HEK293T (cell line): ENCODE data around the gene PRR15.

ENCODE experiments used
- CTCF ChIA-PET: fragments of 350-600 bp; formaldehyde crosslinking; extraction: SDS; loops from one replicate; lab custom pipeline; 2021; ENCODE audit warnings: antibody characterized with exemption, inconsistent platforms; lab: Yijun Ruan, JAX
- POLR2A ChIA-PET: fragments of 350-600 bp; formaldehyde crosslinking; extraction: SDS; loops from one replicate; lab custom pipeline; 2020; ENCODE audit warnings: antibody characterized with exemption, inconsistent platforms; lab: Yijun Ruan, JAX
- DNase-seq: peaks from one replicate; pipeline ENCODE4 v3.0.0; 2012; ENCODE audit warnings: mixed read lengths; ENCODE audit errors: extremely low spot score
- ARNT ChIP-seq: fragments of 450-650 bp; IDR thresholded peaks from 2 replicates; pipeline ENCODE4 v1.6.1; 2017; ENCODE audit warnings: mild to moderate bottlenecking
- BHLHE40 ChIP-seq: fragments of 450-650 bp; IDR thresholded peaks from 2 replicates; pipeline ENCODE4 v1.6.1; 2016; ENCODE audit warnings: mild to moderate bottlenecking, moderate library complexity, borderline replicate concordance
- CTBP1 ChIP-seq: fragments of 450-650 bp; IDR thresholded peaks from 2 replicates; pipeline ENCODE4 v1.6.1; 2016; ENCODE audit warnings: borderline replicate concordance
- ELF4 ChIP-seq: fragments of 450-650 bp; IDR thresholded peaks from 2 replicates; pipeline ENCODE4 v1.6.1; 2017; ENCODE audit warnings: antibody characterized with exemption
- FOXA1 ChIP-seq: fragments of 450-650 bp; IDR thresholded peaks from 2 replicates; pipeline ENCODE4 v1.6.1; 2016; ENCODE audit warnings: mild to moderate bottlenecking
- FOXK2 ChIP-seq: fragments of 450-650 bp; IDR thresholded peaks from 2 replicates; pipeline ENCODE4 v1.6.1; 2016; ENCODE audit warnings: mild to moderate bottlenecking
- FOXM1 ChIP-seq: fragments of 450-650 bp; IDR thresholded peaks from 2 replicates; pipeline ENCODE4 v1.6.1; 2017; ENCODE audit warnings: mild to moderate bottlenecking, borderline replicate concordance
- HDGF ChIP-seq: fragments of 450-650 bp; IDR thresholded peaks from 2 replicates; pipeline ENCODE4 v1.6.1; 2017; ENCODE audit warnings: antibody characterized with exemption, borderline replicate concordance
- L3MBTL2 ChIP-seq: fragments of 450-650 bp; conservative IDR thresholded peaks from 2 replicates; pipeline ENCODE4 v1.6.1; 2016; ENCODE audit warnings: mild to moderate bottlenecking
- LEF1 ChIP-seq: fragments of 450-650 bp; IDR thresholded peaks from 2 replicates; pipeline ENCODE4 v1.6.1; 2017; ENCODE audit warnings: mild to moderate bottlenecking, borderline replicate concordance
- NFRKB ChIP-seq: fragments of 450-650 bp; IDR thresholded peaks from 2 replicates; pipeline ENCODE4 v1.6.1; 2016; ENCODE audit warnings: mild to moderate bottlenecking, moderate library complexity
- SP1 ChIP-seq: fragments of 450-650 bp; IDR thresholded peaks from 2 replicates; pipeline ENCODE4 v1.6.1; 2017
- SUZ12 ChIP-seq: fragments of 450-650 bp; IDR thresholded peaks from 2 replicates; pipeline ENCODE4 v1.6.1; 2016; ENCODE audit warnings: mild to moderate bottlenecking
- TARDBP ChIP-seq: fragments of 450-650 bp; IDR thresholded peaks from 2 replicates; pipeline ENCODE4 v1.6.1; 2016
- ZNF384 ChIP-seq: fragments of 450-650 bp; IDR thresholded peaks from 2 replicates; pipeline ENCODE4 v1.6.1; 2016
- TF ChIP-seq, protein P1 (sequence below): fragments of 450-650 bp; IDR thresholded peaks from 2 replicates; pipeline ENCODE4 v1.6.1; 2016

Gene PRR15

DNA sequence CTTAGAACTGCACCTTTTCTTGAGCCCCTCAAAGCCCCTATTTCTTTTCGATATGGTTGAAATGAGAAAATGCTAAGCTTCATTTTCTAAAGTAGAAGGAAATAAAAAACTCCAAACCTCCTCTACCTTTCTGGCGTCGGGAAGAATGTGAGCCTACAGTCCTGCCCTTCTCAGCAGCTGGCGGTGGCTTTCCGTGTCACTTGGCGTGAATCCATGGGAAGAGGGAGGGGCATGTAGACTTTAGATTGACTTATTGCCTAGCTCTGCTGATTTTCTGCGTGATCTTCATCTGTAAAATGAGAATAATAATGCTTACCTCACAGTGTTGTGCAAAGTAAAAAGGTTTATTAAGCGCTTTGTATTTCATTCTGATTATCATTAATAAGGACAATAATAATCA, 35.0 kb downstream of the PRR15 start:
- TF ChIP-seq BHLHE40, result no peak
- no peak for TF ChIP-seq CTBP1
- TF ChIP-seq, protein P1, sequence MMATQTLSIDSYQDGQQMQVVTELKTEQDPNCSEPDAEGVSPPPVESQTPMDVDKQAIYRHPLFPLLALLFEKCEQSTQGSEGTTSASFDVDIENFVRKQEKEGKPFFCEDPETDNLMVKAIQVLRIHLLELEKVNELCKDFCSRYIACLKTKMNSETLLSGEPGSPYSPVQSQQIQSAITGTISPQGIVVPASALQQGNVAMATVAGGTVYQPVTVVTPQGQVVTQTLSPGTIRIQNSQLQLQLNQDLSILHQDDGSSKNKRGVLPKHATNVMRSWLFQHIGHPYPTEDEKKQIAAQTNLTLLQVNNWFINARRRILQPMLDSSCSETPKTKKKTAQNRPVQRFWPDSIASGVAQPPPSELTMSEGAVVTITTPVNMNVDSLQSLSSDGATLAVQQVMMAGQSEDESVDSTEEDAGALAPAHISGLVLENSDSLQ, result no peak
- TF ChIP-seq HDGF, result no peak
- no peak for TF ChIP-seq NFRKB
- no peak for TF ChIP-seq ZNF384
- no peak for TF ChIP-seq LEF1
- TF ChIP-seq L3MBTL2, result no peak
- POLR2A ChIA-PET, result no interaction called here
- CTCF ChIA-PET, result no interaction called here
- DNase-seq, result no peak

DNA sequence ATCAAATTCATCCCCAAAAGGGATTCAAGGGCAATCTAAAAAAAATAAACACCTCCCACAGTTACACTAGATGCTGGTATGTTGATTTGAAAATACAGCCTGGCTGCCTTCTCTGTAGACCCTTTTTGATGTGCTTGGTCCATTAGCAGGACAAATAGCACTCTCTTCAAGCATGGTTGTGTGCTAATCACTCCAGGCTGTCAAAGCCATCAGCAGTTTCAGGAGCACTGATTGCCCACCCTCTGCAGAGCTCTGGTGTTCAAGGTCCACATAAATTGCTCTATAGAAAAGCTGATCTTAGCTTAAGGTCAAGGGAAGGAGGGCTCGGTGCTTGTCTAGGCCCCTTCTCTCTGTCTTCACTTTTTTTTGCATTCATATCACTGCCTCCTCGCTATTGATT, 35.4 kb downstream of the PRR15 start:
- ChIA-PET POLR2A (no interaction called here), CTCF (interaction anchor here (0.6 kb wide), 1 partner anchor 12 kb away, joined by 3 read pairs; no protein-coding TSS in a partner anchor)
- no peak for DNase-seq
- no peak for TF ChIP-seq BHLHE40
- no peak for TF ChIP-seq SUZ12

DNA sequence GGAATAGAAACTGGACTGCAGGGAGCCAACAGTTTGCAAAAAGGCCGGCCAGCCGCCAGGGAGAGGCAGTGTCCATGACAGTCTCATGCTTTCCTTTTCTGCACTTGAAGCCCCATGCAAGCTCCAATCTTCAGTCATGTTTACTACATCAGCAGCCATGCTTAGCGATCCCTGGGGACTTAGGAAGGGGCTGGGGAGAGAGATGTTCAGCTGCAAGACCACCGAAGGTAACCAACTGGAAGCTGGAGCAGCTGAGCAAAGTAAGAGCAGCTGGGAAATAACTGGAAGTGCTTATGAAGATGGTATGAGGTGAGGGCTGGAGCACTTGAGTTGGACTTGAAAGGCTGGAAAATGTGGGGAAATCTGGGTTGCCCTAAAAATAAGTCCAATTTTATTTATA, 37.0 kb downstream of the PRR15 start:
- ChIA-PET CTCF (interaction anchor here (0.8 kb wide), 1 partner anchor 11 kb away, joined by 4 read pairs; no protein-coding TSS in a partner anchor), POLR2A (no interaction called here)
- no peak for DNase-seq
- TF ChIP-seq FOXA1 (no peak), ELF4 (no peak), CTBP1 (no peak), SP1 (no peak), ZNF384 (no peak), TARDBP (no peak), HDGF (no peak), FOXK2 (no peak), FOXM1 (no peak)
- TF ChIP-seq, protein P1, result no peak

DNA sequence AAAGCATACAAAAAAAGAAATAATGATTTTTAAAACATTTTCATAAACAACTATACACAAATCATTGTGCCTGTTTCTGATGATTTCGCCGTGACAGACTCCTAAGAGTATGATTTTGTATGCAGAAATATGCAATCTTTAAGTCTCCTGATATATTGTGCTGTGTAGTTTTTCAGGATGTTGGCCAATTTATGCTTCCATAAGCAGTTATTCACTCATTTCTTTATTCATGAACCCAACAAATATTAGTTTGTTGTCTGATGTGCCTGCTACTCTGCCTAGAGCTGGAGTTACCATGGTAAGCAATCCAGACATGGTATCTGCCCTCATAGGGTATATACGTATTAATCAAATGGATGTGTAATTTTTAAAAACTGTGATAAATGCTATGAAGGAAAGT, 40.4 kb downstream of the PRR15 start:
- POLR2A ChIA-PET, result no interaction called here
- CTCF ChIA-PET, result no interaction called here
- no peak for DNase-seq
- TF ChIP-seq HDGF (no peak), FOXK2 (no peak), LEF1 (no peak), ARNT (no peak), NFRKB (no peak), BHLHE40 (no peak), FOXM1 (no peak), ELF4 (no peak), SUZ12 (no peak), CTBP1 (no peak), L3MBTL2 (no peak), ZNF384 (no peak), SP1 (no peak), FOXA1 (no peak), TARDBP (no peak)
- TF ChIP-seq, protein P1, result no peak

DNA sequence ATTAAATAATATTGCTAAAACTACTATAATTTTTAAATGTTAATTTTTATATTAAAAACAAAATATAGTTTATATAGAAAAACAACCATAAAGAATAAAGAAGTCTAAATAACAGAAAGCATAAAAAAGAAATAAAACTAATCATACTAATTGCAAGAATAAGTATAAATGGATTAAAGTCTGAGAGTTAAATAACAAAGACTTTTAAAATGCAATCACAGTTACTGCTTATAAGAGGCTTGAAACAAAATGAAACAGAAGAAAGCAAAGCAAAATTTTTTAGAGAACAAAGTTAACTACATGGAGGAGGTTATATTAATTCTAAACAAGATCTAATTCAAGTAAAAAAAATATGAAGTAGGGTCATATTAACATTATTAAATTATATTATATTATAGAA, 41.1 kb downstream of the PRR15 start:
- no peak for DNase-seq
- ChIA-PET POLR2A (no interaction called here), CTCF (no interaction called here)
- TF ChIP-seq, protein P1, result no peak
- TF ChIP-seq LEF1, result no peak
- no peak for TF ChIP-seq BHLHE40
- no peak for TF ChIP-seq HDGF
- no peak for TF ChIP-seq ARNT
- TF ChIP-seq SUZ12, result no peak

DNA sequence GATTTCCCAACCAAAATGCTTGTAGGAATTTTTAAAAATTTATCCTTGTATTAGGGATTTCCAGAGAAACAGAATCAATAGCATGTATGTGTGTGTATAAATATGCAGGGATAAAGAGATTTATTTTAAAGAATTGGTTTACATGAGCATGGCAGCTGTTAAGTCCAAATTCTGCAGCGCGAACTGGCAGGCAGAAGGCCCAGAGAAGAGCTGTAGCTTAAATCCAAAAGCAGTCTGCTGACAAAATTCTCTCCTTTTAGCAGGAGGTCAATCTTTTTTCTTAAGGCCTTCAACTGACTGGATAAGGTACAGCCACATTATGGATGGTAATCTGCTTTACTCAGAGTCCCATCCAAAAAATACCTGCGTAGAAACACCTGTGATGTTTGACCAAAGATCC, 42.0 kb downstream of the PRR15 start:
- ChIA-PET POLR2A (no interaction called here), CTCF (no interaction called here)
- no peak for TF ChIP-seq SUZ12
- TF ChIP-seq LEF1, result no peak
- no peak for TF ChIP-seq ELF4
- TF ChIP-seq TARDBP, result no peak
- TF ChIP-seq ARNT, result no peak
- TF ChIP-seq HDGF, result no peak
- no peak for TF ChIP-seq BHLHE40
- no peak for TF ChIP-seq FOXK2
- TF ChIP-seq, protein P1, result no peak
- DNase-seq, result no peak
